ENCODE results near the gene FYCO1.
A peak's percentile ranks its signal among the peaks of the same experiment; 100 is the strongest.
"Not testable (repeated sequence)": the region's sequence is repeated elsewhere in the genome, so short reads cannot be mapped to it uniquely, and the experiment has no call there.

FYCO1 gene

GRCh38 chr3:45995236-45996192 lies at the start of gene FYCO1:
Gene FYCO1, minus strand, starts transcription at chr3:45995824. Its CDS starts 10,914 bp downstream, at chr3:45984910.
- peak; percentile 89 for DNase-seq (ENCODE audit: low spot score)

- no peak for DNase-seq (ENCODE audit: low spot score)
These were observed 43.3 kb upstream of the FYCO1 start for GRCh38 chr3:46038916-46039315.

GRCh38 chr3:46038071-46038470 lies 42.4 kb upstream of the FYCO1 start:
- DNase-seq (ENCODE audit: low spot score), result not testable (repeated sequence)

GRCh38 chr3:46036191-46036590 lies 40.6 kb upstream of the FYCO1 start:
- DNase-seq (ENCODE audit: low spot score), result no peak

- no peak for DNase-seq (ENCODE audit: low spot score)
These were observed 36.1 kb upstream of the FYCO1 start for GRCh38 chr3:46031747-46032146.

- DNase-seq (ENCODE audit: low spot score), result no peak
These were observed 35.6 kb upstream of the FYCO1 start for GRCh38 chr3:46031269-46031668.

- DNase-seq (ENCODE audit: low spot score), result no peak
These were observed 35.0 kb upstream of the FYCO1 start for GRCh38 chr3:46030626-46031025.

GRCh38 chr3:46029953-46030543 lies 34.4 kb upstream of the FYCO1 start:
- DNase-seq (ENCODE audit: low spot score), result no peak

GRCh38 chr3:46027736-46028397 lies 32.2 kb upstream of the FYCO1 start:
- DNase-seq (ENCODE audit: low spot score), result no peak

GRCh38 chr3:46027021-46027705 lies 31.5 kb upstream of the FYCO1 start, which contains the start of gene XCR1:
Gene XCR1, minus strand, starts transcription at chr3:46027483. Its CDS starts 5,536 bp downstream, at chr3:46021947.
- no peak for DNase-seq (ENCODE audit: low spot score)

GRCh38 chr3:46025139-46025538 lies 29.5 kb upstream of the FYCO1 start:
- no peak for DNase-seq (ENCODE audit: low spot score)

GRCh38 chr3:46024131-46024530 lies 28.5 kb upstream of the FYCO1 start:
- DNase-seq (ENCODE audit: low spot score), result no peak

GRCh38 chr3:46022909-46023785 lies 27.5 kb upstream of the FYCO1 start:
- no peak for DNase-seq (ENCODE audit: low spot score)

GRCh38 chr3:46021516-46021915 lies 25.9 kb upstream of the FYCO1 start:
- DNase-seq (ENCODE audit: low spot score), result no peak

- no peak for DNase-seq (ENCODE audit: low spot score)
These were observed 25.3 kb upstream of the FYCO1 start for GRCh38 chr3:46020766-46021510.

GRCh38 chr3:46019707-46020106 lies 24.1 kb upstream of the FYCO1 start:
- no peak for DNase-seq (ENCODE audit: low spot score)

- peak; percentile 7 for DNase-seq (ENCODE audit: low spot score)
These were observed 22.1 kb upstream of the FYCO1 start for GRCh38 chr3:46017720-46018119.

- DNase-seq (ENCODE audit: low spot score), result no peak
These were observed 17.9 kb upstream of the FYCO1 start for GRCh38 chr3:46013316-46014094.

GRCh38 chr3:46012246-46012645 lies 16.6 kb upstream of the FYCO1 start:
- DNase-seq (ENCODE audit: low spot score), result no peak

Data from SW480 (cell line).